ENCODE data around the gene S100G. TPM values are rescaled to one million over a fixed set of nuclear protein-coding genes. Genes with fewer than 3 reads are reported as not detected.

Gene S100G
- total RNA-seq, 2 donors from 2014 or later, result not detected

DNA sequence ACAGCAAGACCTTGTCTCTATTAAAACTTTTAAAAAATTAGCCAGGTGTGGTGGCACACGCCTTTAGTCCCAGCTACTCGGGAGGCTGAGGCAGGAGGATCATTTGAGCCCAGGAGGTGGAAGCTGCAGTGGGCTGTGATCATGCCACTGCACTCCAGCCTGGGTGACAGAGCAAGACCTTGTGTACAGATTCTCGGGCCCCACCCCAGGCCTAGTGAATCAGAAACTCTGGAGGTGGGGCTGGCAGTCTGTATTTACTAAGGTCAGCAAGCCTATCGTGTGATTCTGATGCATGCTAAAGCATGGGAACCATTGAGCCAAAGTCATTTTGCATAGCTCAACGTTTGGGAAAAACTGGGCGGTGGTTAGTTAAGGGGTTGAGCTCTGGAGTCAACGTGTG is 3.5 kb downstream of the S100G start:
- Histone ChIP-seq H3K36me3 (no peaks in the 10 kb centered on the region), H3K4me3 (no peak overlapping the region), H3K4me1 (no peaks in the 10 kb centered on the region), H3K27me3 (no peaks in the 10 kb centered on the region), H3K9me3 (no peaks in the 10 kb centered on the region), H3K27ac (no peak overlapping the region)
- TF ChIP-seq, protein P1, sequence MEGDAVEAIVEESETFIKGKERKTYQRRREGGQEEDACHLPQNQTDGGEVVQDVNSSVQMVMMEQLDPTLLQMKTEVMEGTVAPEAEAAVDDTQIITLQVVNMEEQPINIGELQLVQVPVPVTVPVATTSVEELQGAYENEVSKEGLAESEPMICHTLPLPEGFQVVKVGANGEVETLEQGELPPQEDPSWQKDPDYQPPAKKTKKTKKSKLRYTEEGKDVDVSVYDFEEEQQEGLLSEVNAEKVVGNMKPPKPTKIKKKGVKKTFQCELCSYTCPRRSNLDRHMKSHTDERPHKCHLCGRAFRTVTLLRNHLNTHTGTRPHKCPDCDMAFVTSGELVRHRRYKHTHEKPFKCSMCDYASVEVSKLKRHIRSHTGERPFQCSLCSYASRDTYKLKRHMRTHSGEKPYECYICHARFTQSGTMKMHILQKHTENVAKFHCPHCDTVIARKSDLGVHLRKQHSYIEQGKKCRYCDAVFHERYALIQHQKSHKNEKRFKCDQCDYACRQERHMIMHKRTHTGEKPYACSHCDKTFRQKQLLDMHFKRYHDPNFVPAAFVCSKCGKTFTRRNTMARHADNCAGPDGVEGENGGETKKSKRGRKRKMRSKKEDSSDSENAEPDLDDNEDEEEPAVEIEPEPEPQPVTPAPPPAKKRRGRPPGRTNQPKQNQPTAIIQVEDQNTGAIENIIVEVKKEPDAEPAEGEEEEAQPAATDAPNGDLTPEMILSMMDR (IDR thresholded peaks at IDR 0.05), result no peak
- no peak for DNase-seq (ENCODE audit: low spot score)

DNA sequence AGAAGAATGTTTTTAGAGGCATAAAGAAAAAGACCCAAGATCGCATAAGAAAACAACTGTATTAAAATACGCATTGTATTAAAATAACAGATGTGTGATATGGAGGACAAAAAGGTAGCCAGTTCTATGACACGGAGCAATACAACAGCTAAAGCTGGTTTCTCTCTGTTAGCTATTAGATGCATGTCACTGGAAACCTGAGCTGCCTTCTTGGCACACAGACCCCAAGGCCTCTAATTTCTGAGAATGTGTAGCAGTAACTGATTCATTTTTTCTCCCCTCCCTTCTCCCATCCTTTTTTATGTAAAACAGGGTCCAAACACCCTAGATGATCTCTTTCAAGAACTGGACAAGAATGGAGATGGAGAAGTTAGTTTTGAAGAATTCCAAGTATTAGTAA is 4.1 kb downstream of the S100G start:
- TF ChIP-seq, protein P1 (IDR thresholded peaks at IDR 0.05), result no peak

DNA sequence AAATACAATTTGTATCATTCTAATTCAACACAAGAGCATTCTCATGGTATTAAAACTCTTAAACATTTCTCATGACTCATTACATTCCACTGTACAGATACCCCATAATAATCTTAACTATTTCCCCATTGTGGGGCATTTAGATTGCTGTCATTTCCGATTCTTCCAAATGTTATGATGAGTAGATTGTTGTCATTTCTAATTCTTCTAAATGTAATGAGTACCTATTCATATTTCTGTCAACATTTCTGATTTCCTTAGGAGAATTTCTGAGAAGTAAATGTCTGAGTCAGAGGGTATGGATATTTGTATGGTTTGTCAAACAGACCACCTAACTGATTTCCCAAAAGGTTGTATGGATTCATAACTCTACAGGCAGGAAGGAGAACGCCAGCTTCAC is 8.3 kb downstream of the S100G start:
- TF ChIP-seq, protein P1 (IDR thresholded peaks at IDR 0.05), result no peak
- no peak overlapping the region for H3K4me3 ChIP-seq
- no peak for DNase-seq (ENCODE audit: low spot score)
- H3K27me3 ChIP-seq, result no peaks in the 10 kb centered on the region
- no peak overlapping the region for H3K27ac ChIP-seq
- H3K4me1 ChIP-seq, result no peaks in the 10 kb centered on the region
- H3K36me3 ChIP-seq, result no peaks in the 10 kb centered on the region
- no peaks in the 10 kb centered on the region for H3K9me3 ChIP-seq

More for the DNA sequence above, 4.1 kb downstream of the S100G start:
- no peaks in the 10 kb centered on the region for H3K27me3 ChIP-seq
- no peaks in the 10 kb centered on the region for H3K9me3 ChIP-seq
- H3K4me1 ChIP-seq, result no peaks in the 10 kb centered on the region
- H3K4me3 ChIP-seq, result no peak overlapping the region
- no peak for DNase-seq (ENCODE audit: low spot score)
- H3K36me3 ChIP-seq, result no peaks in the 10 kb centered on the region
- H3K27ac ChIP-seq, result no peak overlapping the region

DNA sequence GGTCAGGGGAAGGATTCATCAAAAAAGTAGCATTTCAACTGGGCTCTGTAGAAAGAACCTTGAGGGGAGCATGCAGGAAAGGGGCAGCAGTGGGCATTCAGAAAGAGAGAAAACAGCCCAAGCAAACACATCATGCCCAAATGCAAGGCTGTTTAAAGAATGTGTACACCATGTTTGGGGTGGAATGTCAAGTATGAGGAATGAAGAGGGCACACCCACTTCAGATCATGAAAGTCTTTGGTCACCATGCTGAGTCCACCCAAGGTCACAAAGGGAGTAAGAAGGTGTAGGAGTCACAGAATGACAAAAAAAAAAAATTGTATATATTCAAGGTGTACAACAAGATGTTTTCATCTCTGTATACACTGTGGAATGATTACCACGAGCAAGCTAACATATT is 9.4 kb downstream of the S100G start:
- no peaks in the 10 kb centered on the region for H3K9me3 ChIP-seq
- no peak overlapping the region for H3K4me3 ChIP-seq
- no peaks in the 10 kb centered on the region for H3K36me3 ChIP-seq
- no peak for DNase-seq (ENCODE audit: low spot score)
- no peak overlapping the region for H3K27ac ChIP-seq
- TF ChIP-seq, protein P1 (IDR thresholded peaks at IDR 0.05), result no peak
- H3K27me3 ChIP-seq, result no peaks in the 10 kb centered on the region
- H3K4me1 ChIP-seq, result no peaks in the 10 kb centered on the region

DNA sequence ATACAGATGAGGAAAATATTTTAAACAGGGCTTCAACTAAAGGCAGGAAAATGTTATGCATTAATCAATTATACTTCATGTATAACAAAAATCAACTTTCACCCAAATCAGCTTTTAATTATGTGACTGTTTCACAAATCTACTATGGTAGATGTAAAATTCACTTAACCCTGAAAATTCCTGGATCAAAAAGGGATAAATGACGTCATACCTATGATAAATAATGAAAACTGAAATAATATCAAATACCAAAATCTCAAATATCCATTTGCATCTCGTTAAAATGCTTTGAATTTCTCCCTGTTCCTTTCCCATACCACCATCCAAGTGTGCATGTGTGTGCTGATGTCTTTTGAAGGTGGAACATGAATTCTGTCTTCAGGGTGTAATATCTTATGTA is 11.5 kb downstream of the S100G start:
- DNase-seq (ENCODE audit: low spot score), result no peak
- Histone ChIP-seq H3K27me3 (no peaks in the 10 kb centered on the region), H3K4me3 (no peak overlapping the region), H3K36me3 (no peaks in the 10 kb centered on the region), H3K27ac (no peak overlapping the region), H3K4me1 (no peaks in the 10 kb centered on the region), H3K9me3 (no peaks in the 10 kb centered on the region)
- TF ChIP-seq, protein P1 (IDR thresholded peaks at IDR 0.05), result no peak

DNA sequence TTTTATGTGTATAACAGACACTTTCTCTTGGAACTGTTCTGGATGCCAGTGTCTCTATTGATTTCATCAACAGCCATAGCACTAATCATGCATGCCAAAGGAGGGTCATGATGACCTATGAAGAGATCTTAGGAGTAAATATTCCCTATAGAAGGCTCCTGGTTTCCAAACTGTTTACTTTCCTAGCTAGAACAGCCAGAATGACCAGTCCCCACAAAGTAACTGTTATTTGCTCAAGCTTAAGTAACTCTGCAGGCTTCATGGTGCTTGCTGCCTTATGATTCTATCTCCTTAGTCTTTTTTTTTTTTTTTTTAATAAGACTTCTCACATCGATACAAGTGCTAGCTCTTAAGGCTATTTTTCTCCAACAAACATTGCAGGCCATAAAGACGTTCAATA is 12.4 kb downstream of the S100G start:
- Histone ChIP-seq H3K9me3 (no peaks in the 10 kb centered on the region), H3K36me3 (no peaks in the 10 kb centered on the region), H3K27ac (no peak overlapping the region), H3K27me3 (no peaks in the 10 kb centered on the region), H3K4me1 (no peaks in the 10 kb centered on the region), H3K4me3 (no peak overlapping the region)
- TF ChIP-seq, protein P1 (IDR thresholded peaks at IDR 0.05), result no peak
- no peak for DNase-seq (ENCODE audit: low spot score)
